CD4-positive, alpha-beta T cell (primary cell): ENCODE data around the gene MAGOHB. TPM values are rescaled to one million over a fixed set of nuclear protein-coding genes. Genes with fewer than 3 reads are reported as not detected.

Source experiments
- ATAC-seq: fragments of 200-7000 bp; cut with Tn5 transposase; one replicate; pipeline ENCODE4 v1.10.0; 2022; ENCODE audit warnings: mild to moderate bottlenecking; ENCODE audit not compliant: poor library complexity
- CTCF ChIA-PET: fragments of 350-600 bp; sonication (Branson Sonifier 250); formaldehyde crosslinking; loops from one replicate; lab custom pipeline; 2021; ENCODE audit warnings: antibody characterized with exemption, inconsistent platforms; lab: Charles Lee
- POLR2A ChIA-PET: fragments of 350-600 bp; sonication (Branson Sonifier 250); formaldehyde crosslinking; loops from one replicate; lab custom pipeline; 2021; ENCODE audit warnings: antibody characterized with exemption, inconsistent platforms; lab: Charles Lee
- DNase-seq, 14 experiments: peaks; one replicate each; pipeline ENCODE4 v3.0.0-alpha.2; 2013 to 2020; ENCODE audit warnings: mixed read lengths in 2 of 14
- H3K27ac ChIP-seq, 2 donors: one replicate each; pipeline versions ENCODE4 v1.5.1 to v1.7.0; 2013; ENCODE audit warnings: low read length in 2 of 2, low read depth in 1 of 2, mild to moderate bottlenecking in 1 of 2
- H3K27me3 ChIP-seq, 2 experiments: 1 replicate in 1 of 2; 2 replicates in 1 of 2; pipeline versions ENCODE4 v1.6.1 to v1.7.0; 2013; ENCODE audit warnings: low read length in 2 of 2, control low read depth in 1 of 2, mild to moderate bottlenecking in 1 of 2, moderate library complexity in 1 of 2; ENCODE audit not compliant: insufficient read depth in 2 of 2, control insufficient read depth in 1 of 2
- H3K36me3 ChIP-seq: one replicate; pipeline ENCODE4 v1.6.1; 2013; ENCODE audit warnings: low read length, control low read depth; ENCODE audit not compliant: insufficient read depth
- H3K4me1 ChIP-seq: one replicate; pipeline ENCODE4 v1.6.1; 2013; ENCODE audit warnings: low read length, control low read depth; ENCODE audit not compliant: insufficient read depth
- H3K4me3 ChIP-seq: one replicate; pipeline ENCODE4 v1.5.1; 2013; ENCODE audit warnings: mild to moderate bottlenecking, low read length, moderate library complexity
- H3K9me3 ChIP-seq, 2 experiments: 1 replicate in 1 of 2; 2 replicates in 1 of 2; pipeline versions ENCODE4 v1.6.1 to v1.7.0; 2013; ENCODE audit warnings: low read length in 2 of 2, mild to moderate bottlenecking in 2 of 2, control low read depth in 1 of 2, moderate library complexity in 1 of 2; ENCODE audit not compliant: control insufficient read depth in 1 of 2, insufficient read depth in 1 of 2
- H3K27ac Mint-ChIP-seq: one replicate; pipeline ENCODE4 v1.8.0; 2020; ENCODE audit warnings: mixed read lengths
- H3K27me3 Mint-ChIP-seq: one replicate; pipeline ENCODE4 v1.8.0; 2021; ENCODE audit warnings: mixed read lengths
- H3K36me3 Mint-ChIP-seq: one replicate; pipeline ENCODE4 v1.8.0; 2021; ENCODE audit warnings: low read depth, mixed read lengths
- H3K4me1 Mint-ChIP-seq: one replicate; pipeline ENCODE4 v1.8.0; 2021; ENCODE audit warnings: low read depth, mixed read lengths
- H3K4me3 Mint-ChIP-seq: one replicate; pipeline ENCODE4 v1.8.0; 2020; ENCODE audit warnings: mild to moderate bottlenecking, mixed read lengths
- H3K9me3 Mint-ChIP-seq: one replicate; pipeline ENCODE4 v1.8.0; 2020; ENCODE audit warnings: mixed read lengths
- intact Hi-C, 2 experiments: fragments of 100-400 bp; cut with DNase I in 1 of 2; cut with micrococcal nuclease in 1 of 2; formaldehyde crosslinking; loops; one replicate each; pipeline versions ENCODE4 v1.15.1 to v1.9.0; 2023 to 2025; cut with DNase I, micrococcal nuclease
- polyA plus RNA-seq, 2 donors: library from polyadenylated mRNA; unstranded; fragments of 120-200 nt; gene quantifications; one replicate each; pipeline ENCODE4 v1.2.1, GENCODE V29; 2013
- total RNA-seq, 174 experiments: library from RNA in 2 of 174; stranded (reverse) in 2 of 174; gene quantifications; one replicate each; pipeline ENCODE4 v1.2.3 and lab custom pipeline; 2021 to 2026
- TF ChIP-seq, protein P1 (sequence below): fragments of 200-600 bp; IDR thresholded peaks from one replicate; pipeline ENCODE4 v1.8.0; 2022; ENCODE audit warnings: antibody characterized with exemption, mild to moderate bottlenecking

Gene MAGOHB
- total RNA-seq: 1 to 10 TPM; 7.5 to 7.7 TPM
- 17.1 TPM for polyA plus RNA-seq (2013, experiment 1 of 2)
- polyA plus RNA-seq (2013, experiment 2 of 2): 19.8 TPM
- 9.8 to 67.2 (median 23.3) reads per million in 172 experiments for total RNA-seq (lab: John Stamatoyannopoulos, UW)

DNA sequence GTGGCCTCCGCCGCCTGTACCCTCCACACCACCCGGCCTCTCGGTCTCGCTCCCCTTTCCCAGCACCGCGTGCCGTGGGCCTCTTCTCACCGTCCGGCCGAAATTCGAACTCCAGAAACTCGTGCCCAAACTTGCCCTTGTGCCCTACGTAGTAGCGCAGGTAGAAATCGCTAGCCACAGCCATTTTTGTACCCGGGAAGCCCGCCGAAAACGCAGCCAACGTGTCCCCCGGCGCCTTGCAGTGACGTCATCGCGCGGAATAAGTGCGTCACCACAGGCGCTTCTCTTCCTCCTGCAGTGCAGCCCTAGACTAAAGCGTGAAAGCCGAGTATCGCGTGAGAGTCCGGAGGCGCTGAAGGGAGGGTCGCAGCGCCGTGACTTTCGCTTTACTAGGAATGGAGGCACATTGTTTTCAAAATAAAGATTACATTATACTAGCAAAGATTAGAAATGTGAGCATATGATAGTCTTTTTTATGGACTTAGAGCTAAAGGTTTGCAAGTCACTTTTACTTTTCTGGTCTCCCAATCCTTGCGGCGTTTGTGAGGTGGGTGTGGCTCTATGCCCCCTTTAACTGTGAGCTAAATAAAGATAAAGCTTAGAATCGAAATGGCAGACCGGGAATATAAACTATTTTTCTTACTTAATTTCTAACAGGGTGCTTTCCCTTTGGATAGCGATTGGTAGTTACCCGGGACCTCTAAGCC, at the start of gene MAGOHB:
Gene MAGOHB (minus strand): TSS at position 261 of the 707 bp plus-strand sequence. CDS start 77 bp downstream, at position 184.
- peak within 1 kb of the TSS; percentile 94 for H3K4me3 ChIP-seq
- peaks cover 11% of the 10 kb centered on the region for H3K4me1 ChIP-seq
- TF ChIP-seq, protein P1, sequence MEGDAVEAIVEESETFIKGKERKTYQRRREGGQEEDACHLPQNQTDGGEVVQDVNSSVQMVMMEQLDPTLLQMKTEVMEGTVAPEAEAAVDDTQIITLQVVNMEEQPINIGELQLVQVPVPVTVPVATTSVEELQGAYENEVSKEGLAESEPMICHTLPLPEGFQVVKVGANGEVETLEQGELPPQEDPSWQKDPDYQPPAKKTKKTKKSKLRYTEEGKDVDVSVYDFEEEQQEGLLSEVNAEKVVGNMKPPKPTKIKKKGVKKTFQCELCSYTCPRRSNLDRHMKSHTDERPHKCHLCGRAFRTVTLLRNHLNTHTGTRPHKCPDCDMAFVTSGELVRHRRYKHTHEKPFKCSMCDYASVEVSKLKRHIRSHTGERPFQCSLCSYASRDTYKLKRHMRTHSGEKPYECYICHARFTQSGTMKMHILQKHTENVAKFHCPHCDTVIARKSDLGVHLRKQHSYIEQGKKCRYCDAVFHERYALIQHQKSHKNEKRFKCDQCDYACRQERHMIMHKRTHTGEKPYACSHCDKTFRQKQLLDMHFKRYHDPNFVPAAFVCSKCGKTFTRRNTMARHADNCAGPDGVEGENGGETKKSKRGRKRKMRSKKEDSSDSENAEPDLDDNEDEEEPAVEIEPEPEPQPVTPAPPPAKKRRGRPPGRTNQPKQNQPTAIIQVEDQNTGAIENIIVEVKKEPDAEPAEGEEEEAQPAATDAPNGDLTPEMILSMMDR: no peak
- H3K27ac Mint-ChIP-seq: peak within 1 kb of the TSS; percentile 99
- H3K9me3 Mint-ChIP-seq: no peaks in the 10 kb centered on the region
- intact Hi-C loops: loop anchor here (1.0 to 10.0 kb wide), 8 partner anchors 59 to 1741 kb away; partner anchors contain the start of genes BORCS5 (in 1 of the 2), GABARAPL1 (in 1 of the 2), MANSC1 (in 1 of the 2) and STYK1 (in 1 of the 2)
- H3K27me3 Mint-ChIP-seq: peaks cover 17% of the 10 kb centered on the region
- no peaks in the 10 kb centered on the region for H3K27me3 ChIP-seq
- ChIA-PET POLR2A (interaction anchor here (0.6 to 2.9 kb wide), 9 partner anchors 59 to 1743 kb away, joined by 3 to 26 read pairs (median 3); partner anchors contain the start of genes BORCS5, CLEC2B, ETV6 and GABARAPL1), CTCF (interaction anchor here (2.3 kb wide), 1 partner anchor 137 kb away, joined by 5 read pairs; no protein-coding TSS in a partner anchor)
- peaks cover 26% of the 10 kb centered on the region for H3K4me1 Mint-ChIP-seq
- DNase-seq: peak; percentile 95 to 100 (median 98)
- ATAC-seq: peak; percentile 91
- H3K9me3 ChIP-seq: no peaks in the 10 kb centered on the region
- H3K36me3 ChIP-seq: peaks cover 17% of the 10 kb centered on the region
- peak within 1 kb of the TSS; percentile 99 for H3K4me3 Mint-ChIP-seq
- H3K27ac ChIP-seq: peak within 1 kb of the TSS; percentile 93 to 95
- peaks cover 46% of the 10 kb centered on the region for H3K36me3 Mint-ChIP-seq

DNA sequence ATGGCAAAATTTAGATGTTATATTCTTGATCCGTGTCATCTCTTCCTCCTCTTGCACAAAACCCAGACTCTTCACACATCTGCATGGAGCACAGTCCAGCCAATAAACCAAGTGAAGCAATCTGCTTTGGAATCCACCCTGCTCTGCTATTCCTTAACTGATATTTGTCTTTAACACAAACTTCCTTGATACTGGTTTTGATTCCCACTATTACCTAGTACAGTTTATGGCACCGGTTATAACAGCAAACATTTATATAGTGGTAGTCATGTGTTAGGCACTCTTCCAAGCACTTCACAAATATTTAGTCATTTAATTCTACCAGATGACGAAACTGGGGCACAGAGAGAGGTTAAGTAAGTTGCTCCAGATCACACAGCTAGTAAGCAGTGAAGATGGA, 47.9 kb upstream of the MAGOHB start:
- CTCF ChIA-PET: interaction anchor here (0.6 kb wide), 1 partner anchor 58 kb away, joined by 3 read pairs; no protein-coding TSS in a partner anchor
- intact Hi-C loops: no loop called here
- ATAC-seq (no peak), DNase-seq (no peak)
- Mint-ChIP-seq H3K27ac (no peak overlapping the region), H3K4me1 (no peaks in the 10 kb centered on the region), H3K36me3 (no peaks in the 10 kb centered on the region), H3K27me3 (peaks cover 39% of the 10 kb centered on the region), H3K4me3 (no peak overlapping the region), H3K9me3 (no peaks in the 10 kb centered on the region)
- Histone ChIP-seq H3K9me3 (no peaks in the 10 kb centered on the region), H3K4me1 (no peaks in the 10 kb centered on the region), H3K27ac (no peak overlapping the region), H3K36me3 (no peaks in the 10 kb centered on the region), H3K4me3 (no peak overlapping the region), H3K27me3 (peaks cover 0 to 2% of the 10 kb centered on the region in 2 experiments)
- POLR2A ChIA-PET: no interaction called here
- TF ChIP-seq, protein P1: no peak

DNA sequence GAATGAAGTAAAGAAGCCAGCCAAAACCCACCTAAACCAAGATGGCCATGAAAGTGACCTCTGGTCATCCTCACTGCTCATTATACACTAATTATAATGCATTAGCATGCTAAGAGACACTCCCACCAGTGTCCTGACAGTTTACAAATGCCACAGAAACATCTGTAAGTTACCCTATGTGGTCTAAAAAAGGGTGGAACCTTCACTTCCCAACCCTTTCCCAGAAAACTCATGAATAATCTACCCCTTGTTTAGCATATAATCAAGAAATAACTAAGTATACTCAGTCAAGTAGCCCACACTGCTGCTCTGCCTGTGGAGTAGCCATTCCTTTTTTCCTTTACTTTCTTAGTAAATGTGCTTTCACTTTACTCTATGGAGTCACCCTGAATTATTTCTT, 40.6 kb upstream of the MAGOHB start:
- intact Hi-C loops: no loop called here
- DNase-seq (no peak), ATAC-seq (no peak)
- TF ChIP-seq, protein P1: no peak
- Mint-ChIP-seq H3K9me3 (no peaks in the 10 kb centered on the region), H3K4me1 (no peaks in the 10 kb centered on the region), H3K36me3 (no peaks in the 10 kb centered on the region), H3K27me3 (peaks cover 24% of the 10 kb centered on the region), H3K4me3 (no peak overlapping the region), H3K27ac (no peak overlapping the region)
- POLR2A ChIA-PET: no interaction called here
- Histone ChIP-seq H3K27me3 (peaks cover 0 to 2% of the 10 kb centered on the region in 2 experiments), H3K4me1 (no peaks in the 10 kb centered on the region), H3K27ac (no peak overlapping the region), H3K9me3 (no peaks in the 10 kb centered on the region), H3K36me3 (no peaks in the 10 kb centered on the region), H3K4me3 (no peak overlapping the region)
- CTCF ChIA-PET: no interaction called here
